Measurements from ENCODE around the gene FCHO2.

DNA sequence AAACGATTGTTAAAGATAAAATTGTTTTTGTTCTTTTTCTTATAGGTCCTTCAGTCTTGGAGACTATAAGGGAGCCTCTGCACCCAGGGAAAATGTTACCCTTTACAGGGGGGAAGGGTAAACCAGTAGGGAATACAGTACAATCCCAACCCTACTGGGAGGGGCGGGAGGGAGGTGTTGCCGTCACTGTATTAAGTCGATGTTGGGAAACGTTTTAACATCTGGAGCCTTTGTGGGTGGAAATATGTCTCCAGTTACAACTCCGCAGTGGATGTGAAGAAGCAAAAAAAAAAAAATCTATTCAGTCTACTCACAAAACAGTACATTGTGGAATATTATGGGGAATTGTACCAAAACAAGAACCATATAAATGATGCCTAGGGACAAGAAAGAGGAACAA is 47.2 kb upstream of the FCHO2 start:
- TF ChIP-seq, protein P1, sequence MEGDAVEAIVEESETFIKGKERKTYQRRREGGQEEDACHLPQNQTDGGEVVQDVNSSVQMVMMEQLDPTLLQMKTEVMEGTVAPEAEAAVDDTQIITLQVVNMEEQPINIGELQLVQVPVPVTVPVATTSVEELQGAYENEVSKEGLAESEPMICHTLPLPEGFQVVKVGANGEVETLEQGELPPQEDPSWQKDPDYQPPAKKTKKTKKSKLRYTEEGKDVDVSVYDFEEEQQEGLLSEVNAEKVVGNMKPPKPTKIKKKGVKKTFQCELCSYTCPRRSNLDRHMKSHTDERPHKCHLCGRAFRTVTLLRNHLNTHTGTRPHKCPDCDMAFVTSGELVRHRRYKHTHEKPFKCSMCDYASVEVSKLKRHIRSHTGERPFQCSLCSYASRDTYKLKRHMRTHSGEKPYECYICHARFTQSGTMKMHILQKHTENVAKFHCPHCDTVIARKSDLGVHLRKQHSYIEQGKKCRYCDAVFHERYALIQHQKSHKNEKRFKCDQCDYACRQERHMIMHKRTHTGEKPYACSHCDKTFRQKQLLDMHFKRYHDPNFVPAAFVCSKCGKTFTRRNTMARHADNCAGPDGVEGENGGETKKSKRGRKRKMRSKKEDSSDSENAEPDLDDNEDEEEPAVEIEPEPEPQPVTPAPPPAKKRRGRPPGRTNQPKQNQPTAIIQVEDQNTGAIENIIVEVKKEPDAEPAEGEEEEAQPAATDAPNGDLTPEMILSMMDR (IDR thresholded peaks at IDR 0.05; ENCODE audit: low read depth, low read length, poor library complexity, severe bottlenecking) = no peak
- TF ChIP-seq EZH2phosphoT487 (IDR thresholded peaks at IDR 0.05; ENCODE audit: borderline replicate concordance, low read length) = no peak

All from DOHH2 (cell line).